ENCODE data around the gene PROP1. TPM values are rescaled to one million over a fixed set of nuclear protein-coding genes. Genes with fewer than 3 reads are reported as not detected.
"Not testable (repeated sequence)": the region's sequence is repeated elsewhere in the genome, so short reads cannot be mapped to it uniquely, and the experiment has no call there.

Gene PROP1
- polyA plus RNA-seq, 3 donors, result not detected

DNA sequence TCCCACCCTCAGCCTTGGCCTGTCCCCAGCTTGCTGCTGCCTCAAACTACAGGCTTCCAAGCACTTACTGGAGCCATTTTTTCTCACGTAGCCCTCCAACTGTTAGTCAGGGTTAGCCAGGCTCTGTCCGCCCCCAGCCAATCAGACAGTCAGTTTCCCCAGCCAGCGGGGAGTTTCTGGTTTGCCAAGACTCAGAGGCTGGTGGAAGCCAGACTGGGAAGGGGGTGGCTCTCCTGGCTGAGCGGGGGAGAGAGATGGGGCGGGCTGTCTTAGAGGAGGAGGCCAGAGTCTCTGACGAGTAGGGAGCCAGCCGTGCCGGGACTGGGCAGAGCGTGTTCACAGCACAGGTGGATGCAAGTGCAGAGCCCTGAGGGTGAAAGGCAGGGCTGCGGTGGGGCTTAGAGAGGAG, 15.3 kb downstream of the PROP1 start:
- Histone ChIP-seq H3K27me3 (ENCODE audit: control insufficient read depth in 2 of 2, insufficient read depth in 2 of 2, low read length in 2 of 2) (peaks cover 11 to 40% of the 10 kb centered on the region in 2 donors), H2AFZ (ENCODE audit: insufficient read depth, low read depth, low read length, poor library complexity, severe bottlenecking) (no peak overlapping the region), H4K20me1 (ENCODE audit: insufficient read depth, low read length) (no peaks in the 10 kb centered on the region), H3K79me2 (ENCODE audit: insufficient read depth, low read length) (no peaks in the 10 kb centered on the region), H3K9ac (ENCODE audit: insufficient read depth, low read length, poor library complexity, severe bottlenecking) (no peak overlapping the region), H3K4me3 (replicated peaks in 1 of 3; ENCODE audit: low read depth in 2 of 3, low read length in 3 of 3) (no peak overlapping the region), H3K4me2 (replicated peaks; ENCODE audit: extremely low read depth, low read length, poor library complexity, severe bottlenecking) (no peak overlapping the region), H3K36me3 (replicated peaks in 1 of 2; ENCODE audit: control insufficient read depth in 1 of 2, insufficient read depth in 2 of 2, low read length in 2 of 2) (no peaks in the 10 kb centered on the region), H3K4me1 (ENCODE audit: control insufficient read depth in 1 of 2, insufficient read depth in 2 of 2, low read length in 2 of 2) (no peaks in the 10 kb centered on the region), H3K27ac (ENCODE audit: low read depth in 1 of 2, low read length in 2 of 2) (no peak overlapping the region), H3K9me3 (replicated peaks in 1 of 2; ENCODE audit: control insufficient read depth in 1 of 2, insufficient read depth in 1 of 2, low read length in 2 of 2) (peaks cover 0 to 7% of the 10 kb centered on the region in 2 donors)
- intact Hi-C loops (cut with micrococcal nuclease), result no loop called here
- H3K4me3 Mint-ChIP-seq, result peak overlapping the region in 1 of 2 donors; percentile 2
- H3K4me1 Mint-ChIP-seq, result no peaks in the 10 kb centered on the region
- H3K27me3 Mint-ChIP-seq (ENCODE audit: low read depth in 3 of 3), result peaks cover 41 to 54% (median 51%) of the 10 kb centered on the region in 3 donors
- peaks cover 0 to 13% (median 3%) of the 10 kb centered on the region in 7 donors for H3K9me3 Mint-ChIP-seq
- WGBS (ENCODE audit: insufficient coverage), result 73% methylated on average over 9 of the region's 10 CpGs
- no peak for DNase-seq
- no peaks in the 10 kb centered on the region for H3K36me3 Mint-ChIP-seq
- TF ChIP-seq, protein P1, sequence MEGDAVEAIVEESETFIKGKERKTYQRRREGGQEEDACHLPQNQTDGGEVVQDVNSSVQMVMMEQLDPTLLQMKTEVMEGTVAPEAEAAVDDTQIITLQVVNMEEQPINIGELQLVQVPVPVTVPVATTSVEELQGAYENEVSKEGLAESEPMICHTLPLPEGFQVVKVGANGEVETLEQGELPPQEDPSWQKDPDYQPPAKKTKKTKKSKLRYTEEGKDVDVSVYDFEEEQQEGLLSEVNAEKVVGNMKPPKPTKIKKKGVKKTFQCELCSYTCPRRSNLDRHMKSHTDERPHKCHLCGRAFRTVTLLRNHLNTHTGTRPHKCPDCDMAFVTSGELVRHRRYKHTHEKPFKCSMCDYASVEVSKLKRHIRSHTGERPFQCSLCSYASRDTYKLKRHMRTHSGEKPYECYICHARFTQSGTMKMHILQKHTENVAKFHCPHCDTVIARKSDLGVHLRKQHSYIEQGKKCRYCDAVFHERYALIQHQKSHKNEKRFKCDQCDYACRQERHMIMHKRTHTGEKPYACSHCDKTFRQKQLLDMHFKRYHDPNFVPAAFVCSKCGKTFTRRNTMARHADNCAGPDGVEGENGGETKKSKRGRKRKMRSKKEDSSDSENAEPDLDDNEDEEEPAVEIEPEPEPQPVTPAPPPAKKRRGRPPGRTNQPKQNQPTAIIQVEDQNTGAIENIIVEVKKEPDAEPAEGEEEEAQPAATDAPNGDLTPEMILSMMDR (IDR thresholded peaks at IDR 0.05), result no peak
- H3K27ac Mint-ChIP-seq, result no peak overlapping the region

DNA sequence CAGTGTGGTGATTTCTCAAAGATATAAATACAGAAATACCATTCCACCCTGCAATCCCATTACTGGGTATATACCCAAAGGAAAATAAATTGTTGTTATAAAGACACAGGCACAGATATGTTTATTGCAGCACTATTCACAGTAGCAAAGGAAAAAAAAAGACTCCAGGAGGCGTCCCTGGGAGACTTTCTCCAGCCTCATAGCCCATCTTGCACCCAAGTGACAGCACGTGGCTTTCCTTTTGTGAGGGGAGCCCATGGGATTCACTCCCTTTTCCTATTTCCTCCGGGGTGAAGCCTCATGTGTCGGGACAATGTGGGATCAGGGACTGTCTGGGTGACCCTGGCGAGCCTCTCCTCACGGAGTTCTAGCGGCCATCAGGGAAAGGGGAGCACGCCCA, 18.4 kb downstream of the PROP1 start:
- H3K27me3 Mint-ChIP-seq (ENCODE audit: low read depth in 3 of 3), result peaks cover 15 to 25% (median 24%) of the 10 kb centered on the region in 3 donors
- H3K36me3 ChIP-seq (replicated peaks in 1 of 2; ENCODE audit: control insufficient read depth in 1 of 2, insufficient read depth in 2 of 2, low read length in 2 of 2); H3K9me3 ChIP-seq (replicated peaks in 1 of 2; ENCODE audit: control insufficient read depth in 1 of 2, insufficient read depth in 1 of 2, low read length in 2 of 2); H3K4me2 ChIP-seq (replicated peaks; ENCODE audit: extremely low read depth, low read length, poor library complexity, severe bottlenecking); H2AFZ ChIP-seq (ENCODE audit: insufficient read depth, low read depth, low read length, poor library complexity, severe bottlenecking); H3K27ac ChIP-seq (ENCODE audit: low read depth in 1 of 2, low read length in 2 of 2); H3K9ac ChIP-seq (ENCODE audit: insufficient read depth, low read length, poor library complexity, severe bottlenecking); H3K4me1 ChIP-seq (ENCODE audit: control insufficient read depth in 1 of 2, insufficient read depth in 2 of 2, low read length in 2 of 2); intact Hi-C loops (cut with micrococcal nuclease); DNase-seq; H3K79me2 ChIP-seq (ENCODE audit: insufficient read depth, low read length); H3K4me1 Mint-ChIP-seq; H4K20me1 ChIP-seq (ENCODE audit: insufficient read depth, low read length); H3K9me3 Mint-ChIP-seq; H3K4me3 ChIP-seq (replicated peaks in 1 of 3; ENCODE audit: low read depth in 2 of 3, low read length in 3 of 3); H3K4me3 Mint-ChIP-seq; H3K27ac Mint-ChIP-seq; H3K27me3 ChIP-seq (ENCODE audit: control insufficient read depth in 2 of 2, insufficient read depth in 2 of 2, low read length in 2 of 2); H3K36me3 Mint-ChIP-seq: not testable (repeated sequence)
- WGBS (ENCODE audit: insufficient coverage), result no CpG with 5 or more reads among the region's 8 CpGs

All from CD14-positive monocyte (primary cell).